DMS79 (cell line): ENCODE measurements around the gene HAUS1.
"Not testable (repeated sequence)": the region's sequence is repeated elsewhere in the genome, so short reads cannot be mapped to it uniquely, and the experiment has no call there.

ENCODE experiments used
- DNase-seq: peaks from one replicate; lab custom pipeline; 2025; lab: John Stamatoyannopoulos, UW

The HAUS1 gene

DNA sequence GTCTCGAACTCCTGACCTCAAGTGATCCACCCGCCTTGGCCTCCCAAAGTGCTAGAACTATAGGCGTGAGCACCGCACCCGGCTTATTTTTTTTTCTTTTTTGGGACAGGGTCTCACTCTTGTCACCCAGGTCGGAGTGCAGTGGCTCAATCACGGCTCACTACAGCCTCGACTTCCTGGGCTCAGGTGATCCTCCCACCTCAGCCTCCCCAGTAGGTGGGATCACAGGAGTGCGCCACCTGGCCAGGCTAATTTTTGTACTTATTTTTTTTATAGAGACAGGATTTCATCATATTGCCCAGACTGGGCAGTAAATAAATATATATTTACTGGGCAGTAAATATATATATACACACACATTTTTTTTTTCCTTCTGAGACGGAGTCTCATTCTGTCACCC is 8.7 kb upstream of the HAUS1 start:
- no peak for DNase-seq

DNA sequence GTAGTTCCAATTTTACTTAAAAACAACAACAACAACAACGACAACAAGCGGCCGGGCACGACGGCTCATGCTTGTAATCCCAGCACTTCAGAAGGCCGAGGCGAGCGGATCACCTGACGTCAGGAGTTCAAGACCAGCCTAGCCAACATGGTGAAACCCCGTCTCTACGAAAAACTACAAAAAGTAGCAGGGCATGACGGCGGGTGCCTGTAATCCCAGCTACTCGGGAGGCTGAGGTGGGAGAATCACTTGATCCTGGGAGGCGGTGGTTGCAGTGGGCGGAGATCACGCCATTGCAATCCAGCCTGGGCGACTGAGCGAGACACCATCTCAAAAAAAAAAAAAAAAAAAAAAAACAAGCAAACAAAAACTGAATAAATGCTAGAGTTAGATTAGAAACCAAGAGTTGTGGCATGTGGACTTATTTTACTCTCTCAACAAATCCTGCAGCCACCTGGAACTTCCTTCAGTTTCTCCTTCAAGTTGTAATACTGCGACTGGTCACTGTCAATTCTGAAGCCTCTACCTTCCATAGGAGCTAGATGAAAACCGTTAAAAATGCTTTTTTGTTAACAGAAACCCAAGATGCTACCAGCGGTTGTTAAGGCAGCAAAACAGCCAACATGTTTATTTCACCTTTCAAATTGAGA is 7.4 kb upstream of the HAUS1 start:
- DNase-seq, result no peak

DNA sequence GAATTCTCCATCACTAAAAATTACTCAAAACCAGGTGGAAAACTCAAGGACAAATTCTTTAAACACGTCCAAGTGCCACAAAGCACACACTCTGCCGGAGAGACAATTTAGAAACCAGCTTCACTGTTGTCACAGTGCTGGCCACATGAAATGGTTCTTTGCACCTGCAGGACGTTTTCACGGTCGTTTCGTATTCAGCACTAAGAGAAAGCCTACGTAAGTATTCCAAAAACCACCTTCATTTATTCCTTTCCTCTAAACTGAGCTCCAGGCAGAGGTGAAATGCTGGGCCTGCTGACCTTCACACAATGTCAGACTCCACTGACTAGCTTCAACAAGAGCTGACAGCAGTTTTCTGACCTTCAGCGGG is 6.8 kb upstream of the HAUS1 start:
- no peak for DNase-seq

DNA sequence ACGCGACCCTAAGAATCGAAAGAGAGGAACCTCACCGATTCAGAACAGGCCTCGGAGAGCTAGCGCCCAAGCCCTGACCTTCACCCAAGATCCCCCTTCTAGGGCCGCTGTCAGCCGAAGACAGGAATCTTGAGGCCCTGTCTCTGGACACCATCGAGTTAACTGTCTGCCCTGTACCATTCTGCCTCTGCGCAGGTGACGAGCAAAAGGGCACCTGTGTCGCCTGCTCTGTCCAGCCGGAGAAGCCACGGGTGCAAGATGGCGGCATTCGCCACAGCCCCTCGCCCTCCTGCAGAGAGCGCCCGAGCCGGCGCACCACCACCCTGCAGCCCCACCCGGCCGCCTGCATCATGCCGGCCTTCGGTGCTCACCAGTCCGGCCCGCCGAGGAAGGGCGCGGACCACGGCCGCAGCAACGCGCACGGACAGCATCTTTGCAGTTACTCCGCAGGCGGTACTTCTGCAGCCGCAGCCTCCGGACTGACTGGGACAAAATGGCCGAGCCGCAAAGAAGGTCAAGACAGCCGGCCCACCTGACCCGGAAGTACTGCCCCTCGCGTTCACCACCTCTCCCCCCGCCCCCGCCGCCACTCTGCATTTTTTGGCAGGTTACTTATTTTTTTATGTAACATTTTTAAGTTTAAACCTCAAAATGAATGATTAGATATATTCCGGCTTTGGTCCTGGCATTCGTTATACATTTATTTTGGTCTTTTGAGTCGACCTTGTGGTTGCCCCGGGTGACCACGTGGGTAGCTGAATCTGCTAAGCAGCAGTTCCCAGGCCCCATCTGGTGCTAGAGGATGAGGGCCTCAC is 6.2 kb upstream of the HAUS1 start, which contains the start of gene ATP5F1A:
ATP5F1A (minus strand) TSS at position 496 of the 815 bp plus-strand sequence; CDS start at position 431, 65 bp downstream.
- DNase-seq, result peak; percentile 83

DNA sequence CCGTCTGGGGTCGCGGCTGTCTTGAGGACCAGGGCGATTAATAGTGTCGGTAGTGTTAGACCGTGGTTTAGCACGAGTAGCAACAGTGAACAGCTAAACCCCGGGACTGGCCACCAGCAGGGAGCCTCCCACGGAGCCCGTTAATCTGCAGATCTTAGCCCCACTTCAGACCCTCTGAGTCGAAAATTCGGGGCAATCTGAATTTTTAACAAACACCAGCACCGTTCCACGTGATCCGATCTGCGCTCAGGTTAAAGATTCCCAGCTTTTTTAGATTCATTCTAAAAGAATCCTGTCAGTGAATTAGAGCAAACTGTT is 5.6 kb upstream of the HAUS1 start:
- no peak for DNase-seq

DNA sequence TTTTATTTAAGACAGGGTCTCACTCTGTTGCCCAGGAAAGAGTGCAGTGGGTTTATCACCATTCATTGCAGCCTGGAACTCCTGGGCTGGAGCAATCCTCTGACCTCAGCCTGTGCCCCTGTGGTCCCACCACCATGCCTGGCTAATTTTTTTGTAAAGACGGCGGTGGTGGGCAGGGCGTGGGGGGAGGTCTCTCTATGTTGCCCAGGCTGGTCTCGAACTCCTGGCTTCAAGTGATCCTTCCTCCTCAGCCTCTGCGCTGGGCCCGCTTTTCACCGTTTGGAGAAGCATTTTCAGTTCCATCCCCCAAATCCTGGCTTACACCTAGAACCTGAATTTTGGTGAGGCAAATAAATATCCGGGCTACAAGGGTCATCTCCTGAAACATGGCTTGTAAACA is 4.7 kb upstream of the HAUS1 start:
- no peak for DNase-seq

DNA sequence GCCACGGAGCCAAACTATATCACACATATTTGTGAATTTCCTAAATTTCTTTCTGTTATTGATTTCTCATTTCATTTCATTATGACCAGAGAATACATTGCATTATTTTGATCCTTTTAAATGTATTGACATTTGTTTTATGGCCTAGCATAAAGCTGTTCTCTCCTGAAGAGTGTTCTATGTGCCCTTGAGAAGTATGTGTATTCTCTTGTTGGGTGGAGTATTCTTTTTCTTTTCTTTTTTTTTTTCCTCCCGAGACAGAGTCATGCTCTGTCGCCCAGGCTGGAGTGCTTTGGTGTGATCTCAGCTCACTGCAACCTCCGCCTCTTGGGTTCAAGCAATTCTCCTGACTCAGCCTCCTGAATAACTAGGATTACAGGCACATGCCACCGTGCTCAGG is 5.2 kb downstream of the HAUS1 start:
- no peak for DNase-seq

DNA sequence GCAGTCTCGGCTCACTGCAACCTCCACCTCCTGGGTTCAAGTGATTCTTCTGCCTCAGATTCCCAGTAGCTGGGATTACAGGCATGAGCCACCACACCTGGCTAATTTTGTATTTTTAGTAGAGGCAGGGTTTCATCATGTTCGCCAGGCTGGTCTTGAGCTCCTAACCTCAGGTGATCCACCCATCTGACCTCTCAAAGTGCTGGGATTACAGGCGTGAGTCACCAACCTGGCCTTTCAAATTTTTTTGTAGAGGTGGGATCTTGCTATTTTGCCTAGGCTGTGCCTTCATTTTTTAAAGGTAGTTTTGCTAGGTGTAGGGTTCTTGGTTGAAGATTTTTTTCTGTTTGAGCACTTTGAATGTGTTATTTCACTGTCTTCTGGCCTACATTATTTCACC is 6.2 kb downstream of the HAUS1 start:
- no peak for DNase-seq

DNA sequence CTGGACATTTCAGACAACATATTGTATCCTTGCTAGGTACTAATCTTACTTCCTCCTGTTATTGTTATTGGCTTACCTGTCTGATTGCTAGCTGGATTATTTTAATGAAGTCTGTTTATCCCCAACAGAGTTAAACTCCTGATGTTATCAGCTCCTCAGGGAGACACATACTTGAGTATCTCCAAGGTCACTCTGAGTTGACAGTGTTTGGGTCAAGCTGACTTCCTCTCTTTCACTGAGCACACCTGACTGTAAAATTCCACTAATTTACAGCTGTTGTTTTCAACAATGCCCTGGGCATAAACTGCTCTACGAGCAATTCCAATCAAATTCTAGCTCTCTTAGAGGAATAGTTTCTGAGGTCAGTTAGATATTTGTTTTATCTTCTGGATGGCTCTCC is 9.6 kb downstream of the HAUS1 start:
- no peak for DNase-seq

DNA sequence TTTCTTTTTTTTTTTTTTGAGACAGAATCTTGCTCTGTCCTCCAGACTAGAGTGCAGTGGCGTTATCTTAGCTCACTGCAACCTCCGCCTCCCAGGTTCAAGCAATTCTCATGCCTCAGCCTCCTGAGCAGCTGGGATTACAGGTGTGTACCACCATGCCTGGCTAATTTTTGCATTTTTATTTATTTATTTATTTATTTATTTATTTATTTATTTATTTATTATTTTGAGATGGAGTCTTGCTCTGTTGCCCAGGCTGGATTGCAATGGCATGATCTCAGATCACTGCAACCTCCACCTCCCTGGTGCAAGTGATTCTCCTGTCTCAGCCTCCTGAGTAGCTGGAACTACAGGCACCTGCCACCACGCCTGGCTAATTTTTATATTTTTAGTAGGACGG is 22.4 kb downstream of the HAUS1 start:
- DNase-seq, result not testable (repeated sequence)

DNA sequence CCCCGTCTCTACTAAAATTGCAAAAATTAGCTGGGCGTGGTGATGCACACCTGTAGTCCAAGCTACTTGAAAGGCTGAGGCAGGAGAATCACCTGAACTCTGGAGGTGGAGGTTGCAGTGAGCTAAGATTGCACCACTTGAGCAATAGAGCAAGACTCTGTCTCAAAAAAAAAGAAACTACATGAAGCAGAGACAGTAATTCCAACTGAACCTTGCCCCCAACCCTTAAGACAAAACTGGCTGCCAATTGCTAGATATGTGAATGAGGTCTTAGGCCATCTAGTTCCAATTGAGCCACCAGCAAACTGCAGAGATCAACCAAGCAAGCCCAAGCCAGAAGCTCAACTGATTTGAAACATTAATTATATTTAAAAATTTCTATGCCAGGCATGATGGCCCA is 25.9 kb downstream of the HAUS1 start:
- DNase-seq, result no peak

DNA sequence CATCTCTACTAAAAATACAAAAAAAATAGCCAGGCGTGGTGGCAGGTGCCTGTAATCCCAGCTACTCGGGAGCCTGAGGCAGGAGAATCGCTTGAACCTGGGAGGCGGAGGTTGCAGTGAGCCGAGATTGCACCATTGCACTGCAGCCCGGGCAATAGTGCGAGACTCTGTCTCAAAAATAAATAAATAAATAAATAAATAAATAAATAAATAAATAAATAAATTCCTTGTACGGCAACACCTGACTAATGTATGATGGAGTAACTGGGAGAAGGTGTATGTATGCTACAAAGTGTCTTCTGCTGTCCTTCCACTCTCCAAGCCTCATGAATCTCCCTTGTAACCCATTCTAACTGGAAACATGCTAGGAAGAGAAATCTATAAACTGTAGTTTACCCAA is 26.4 kb downstream of the HAUS1 start:
- DNase-seq, result not testable (repeated sequence)

DNA sequence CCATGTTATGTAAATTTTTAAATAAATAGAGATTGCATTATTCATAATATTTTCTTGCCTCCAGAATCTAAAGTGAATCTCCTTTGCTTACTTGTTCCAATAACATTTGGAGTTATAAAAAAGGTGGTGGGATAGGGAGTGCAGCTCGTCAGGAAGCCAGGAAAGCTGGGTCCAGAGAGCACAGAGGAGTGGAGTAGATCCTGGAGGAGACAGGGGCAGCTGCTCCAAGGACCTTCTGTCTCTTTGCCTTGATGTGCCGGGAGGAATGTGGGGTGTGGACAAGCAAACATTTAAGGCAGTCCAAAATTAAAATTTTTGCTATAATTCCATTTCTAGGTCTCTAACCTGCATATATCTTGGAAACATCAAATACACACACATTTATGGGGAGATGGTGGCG is 29.3 kb downstream of the HAUS1 start:
- DNase-seq, result no peak

DNA sequence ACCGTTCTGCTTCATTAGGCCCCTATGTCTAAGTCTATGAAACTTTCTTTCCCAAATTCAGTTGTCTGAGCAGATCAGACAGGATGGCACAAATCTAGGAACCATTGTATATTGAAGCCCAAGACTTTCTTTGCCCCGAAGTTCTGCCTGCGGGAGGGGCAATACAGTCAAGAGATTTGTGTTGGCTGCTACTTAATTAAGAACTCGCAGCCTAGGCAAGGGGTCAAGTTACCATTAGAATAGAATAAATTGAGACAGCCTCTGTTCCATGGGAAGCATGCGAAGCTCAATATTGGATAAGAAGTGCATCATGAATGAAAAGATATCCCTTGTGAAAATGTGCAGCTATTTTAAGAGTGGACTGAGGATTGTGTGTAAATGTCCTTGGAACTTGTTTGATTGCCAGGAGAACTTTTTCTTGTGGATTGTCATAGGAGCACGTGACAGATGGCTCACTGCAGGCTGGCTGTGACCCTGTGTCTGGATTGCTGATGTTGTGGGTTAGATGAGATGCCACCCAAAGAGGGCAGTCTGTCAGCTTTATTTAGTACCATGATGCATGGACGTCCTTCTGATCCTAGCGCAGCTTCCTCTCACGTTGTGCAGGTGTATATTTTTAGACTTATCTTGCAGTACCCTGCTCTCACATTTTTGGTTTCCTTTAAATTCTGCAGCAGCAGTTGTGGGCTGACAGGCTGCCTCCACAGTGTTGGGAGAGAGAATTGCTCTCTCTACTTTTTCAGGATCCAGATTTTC is 30.9 kb downstream of the HAUS1 start:
- DNase-seq, result no peak

DNA sequence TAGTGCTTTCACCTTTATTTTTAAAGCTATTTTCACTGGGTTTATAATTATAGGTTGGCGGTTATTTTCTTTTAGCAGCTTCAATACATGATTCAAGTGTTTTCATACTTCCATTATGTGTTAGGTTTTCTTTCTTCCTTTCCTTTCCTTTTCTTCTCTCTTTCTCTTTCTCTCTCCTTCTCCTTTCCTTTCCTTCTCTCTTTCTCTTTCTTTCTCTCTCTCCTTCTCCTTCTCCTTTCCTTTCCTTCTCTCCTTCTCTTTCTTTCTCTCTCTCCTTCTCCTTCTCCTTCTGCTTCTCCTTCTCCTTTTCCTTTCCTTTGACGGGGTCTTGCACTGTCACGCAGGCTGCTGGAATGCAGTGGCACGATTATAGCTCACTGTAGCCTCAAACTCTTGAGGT is 36.0 kb downstream of the HAUS1 start:
- no peak for DNase-seq

DNA sequence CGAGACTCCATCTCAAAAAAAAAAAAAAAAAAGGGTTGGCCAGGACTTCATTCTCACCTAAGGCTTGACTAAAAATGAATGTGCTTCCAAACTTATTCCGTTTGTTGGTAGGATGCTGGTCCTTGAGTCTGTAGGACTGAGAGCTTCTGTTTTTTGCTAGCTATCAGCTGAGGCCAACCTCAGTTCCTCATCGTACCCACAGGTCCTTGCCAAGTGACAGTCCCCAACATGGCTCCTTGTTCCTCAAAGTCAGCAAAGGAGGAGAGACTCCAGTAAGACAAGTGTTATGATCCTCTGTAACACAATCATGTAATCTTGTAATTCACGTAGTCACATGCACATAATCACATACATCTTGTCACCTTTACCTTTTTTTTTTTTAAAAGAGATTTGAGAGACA is 37.0 kb downstream of the HAUS1 start:
- DNase-seq, result no peak

DNA sequence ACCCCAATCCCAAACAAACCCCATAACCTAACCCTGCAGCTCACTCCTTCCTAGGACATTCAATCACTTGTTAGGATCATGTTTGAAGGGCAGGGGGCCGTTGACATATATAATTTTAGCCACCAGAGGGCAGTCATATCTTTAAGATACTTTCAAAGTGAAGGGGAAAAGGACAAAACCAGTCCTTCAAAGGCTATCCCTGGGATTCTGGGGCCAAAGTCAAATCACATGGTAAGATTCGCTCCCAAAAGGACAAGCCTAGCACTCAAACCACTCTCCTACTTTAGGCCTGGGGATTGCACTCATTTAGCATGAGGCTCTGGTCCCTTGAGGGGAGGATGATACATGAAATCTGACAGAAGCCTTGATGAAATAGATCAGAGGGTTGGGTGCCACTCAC is 44.6 kb downstream of the HAUS1 start:
- DNase-seq, result peak; percentile 39

DNA sequence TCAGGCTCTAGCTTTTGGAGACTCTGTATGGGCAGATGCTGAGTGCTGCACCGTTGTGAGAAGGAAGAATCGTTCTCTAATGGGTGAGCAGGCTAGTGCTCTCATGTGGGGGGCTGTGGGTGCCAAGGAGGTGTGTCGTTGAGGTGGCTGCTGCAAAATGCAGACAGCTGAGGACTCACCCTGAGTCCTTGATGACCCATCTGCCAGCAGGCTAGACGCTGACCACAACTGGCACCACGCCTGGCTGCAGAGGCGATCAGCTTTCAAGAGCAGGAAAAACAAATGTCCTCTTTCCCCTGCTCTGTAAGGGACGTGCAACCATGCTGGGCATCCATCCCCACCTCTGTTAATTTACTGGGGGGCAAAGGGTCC is 48.2 kb downstream of the HAUS1 start:
- peak; percentile 75 for DNase-seq

DNA sequence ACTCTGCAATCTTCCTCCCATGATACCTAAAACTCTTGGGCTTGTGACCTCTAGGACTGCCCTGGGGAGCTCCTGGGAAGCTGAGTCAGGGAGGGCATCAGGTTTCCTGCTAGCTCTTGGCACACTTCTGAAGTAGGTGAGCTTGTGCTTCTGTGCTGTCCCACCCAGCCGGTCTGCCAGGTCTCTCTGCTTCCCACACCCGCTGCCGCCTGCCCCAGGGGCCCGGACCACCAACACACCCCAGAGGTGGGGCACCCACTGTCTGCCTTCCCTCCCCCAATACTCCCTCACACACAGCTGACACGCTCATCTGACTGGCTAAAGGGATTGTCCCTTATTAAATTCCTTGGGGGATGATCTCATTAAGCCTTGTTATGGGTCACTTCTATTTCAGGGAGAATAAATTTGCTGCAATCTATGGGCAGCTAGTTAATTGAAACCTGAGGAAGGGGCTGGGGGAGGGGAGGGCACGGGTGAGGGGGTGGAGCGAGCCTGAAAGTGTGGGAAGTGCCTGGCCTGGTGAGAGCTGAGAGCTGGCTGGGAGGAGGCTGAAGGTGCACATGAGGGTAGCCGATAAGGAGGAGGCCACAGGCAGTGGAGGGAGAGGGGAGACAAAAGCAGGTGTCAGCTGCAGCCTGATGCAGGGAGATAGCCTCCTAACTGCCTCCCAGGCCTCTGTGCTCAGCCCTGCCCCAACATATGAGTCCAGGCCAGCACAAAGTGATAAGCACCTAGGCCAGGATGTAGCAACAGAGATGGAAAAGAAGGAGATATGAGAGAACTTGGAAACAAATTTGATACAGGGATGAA is 48.8 kb downstream of the HAUS1 start:
- peak; percentile 93 for DNase-seq

DNA sequence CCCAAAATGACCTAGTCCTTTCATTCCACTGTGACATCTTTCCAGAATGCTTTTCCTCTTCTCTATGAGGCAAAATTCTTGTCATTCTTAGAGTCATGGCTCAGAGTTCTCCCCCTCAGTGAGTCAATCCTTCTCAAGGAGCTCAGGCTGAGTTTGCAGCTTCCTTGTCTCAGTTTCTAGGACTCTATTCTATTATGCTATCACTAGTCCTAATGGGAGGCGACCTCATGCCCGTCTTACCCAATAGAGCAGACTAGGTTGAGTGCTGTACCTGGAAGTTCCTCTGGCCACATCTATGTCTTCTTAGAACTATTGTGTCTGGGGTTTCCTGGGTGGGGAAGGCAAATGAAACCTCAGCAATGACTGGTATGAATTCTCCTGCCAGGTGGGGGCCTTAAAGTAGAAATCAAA is 51.5 kb downstream of the HAUS1 start:
- DNase-seq, result no peak

DNA sequence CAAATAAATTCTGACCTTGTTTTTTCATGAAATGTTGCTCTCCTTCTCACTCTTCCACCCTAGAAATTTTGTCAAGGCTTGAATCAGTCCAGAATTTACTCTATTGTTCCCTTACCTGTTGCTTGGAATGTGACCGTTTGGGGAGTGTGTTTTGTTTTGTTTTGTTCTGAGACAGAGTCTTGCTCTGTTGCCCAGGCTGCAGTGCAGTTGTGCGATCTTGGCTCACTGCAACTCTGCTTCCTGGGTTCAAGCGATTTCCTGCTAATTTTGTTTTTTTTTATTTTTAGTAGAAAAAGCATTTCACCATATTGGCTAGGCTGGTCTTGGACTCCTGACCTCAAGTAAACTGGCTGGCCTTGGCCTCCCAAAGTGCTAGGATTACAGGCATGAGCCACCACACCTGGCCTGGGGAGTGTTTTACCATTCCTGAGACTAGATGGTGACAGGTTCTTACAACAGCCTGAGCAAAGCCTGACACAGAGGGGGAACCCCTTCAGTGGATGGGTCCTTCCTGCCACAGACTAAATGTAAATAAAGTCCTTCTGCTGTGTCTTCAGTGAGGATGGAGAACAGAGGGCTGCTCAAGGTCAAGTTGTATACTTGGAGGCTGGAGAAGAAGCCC is 52.0 kb downstream of the HAUS1 start:
- DNase-seq, result no peak

DNA sequence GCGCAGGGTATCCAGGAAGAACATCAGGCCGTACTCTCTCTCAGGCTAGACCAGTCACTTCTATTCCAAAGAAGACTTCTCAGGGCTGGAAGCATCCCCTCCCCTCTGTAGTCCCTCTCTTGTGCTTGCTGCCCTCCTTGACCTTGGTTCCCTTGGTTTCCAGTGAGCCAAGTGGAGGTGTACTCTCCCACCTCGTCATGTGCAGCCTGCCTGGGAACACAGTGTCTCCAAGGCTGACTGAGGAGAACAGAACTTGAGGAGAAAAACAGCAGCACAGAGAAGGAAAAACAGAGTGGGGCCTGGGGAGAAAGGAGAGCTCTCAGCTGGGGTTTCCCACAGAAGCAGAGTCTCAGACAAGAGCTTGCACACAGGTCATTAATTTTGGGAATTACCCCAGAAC is 52.7 kb downstream of the HAUS1 start:
- no peak for DNase-seq
